Mononuclear cell (primary cell): ENCODE results near the gene ATP13A2. TPM values are rescaled to one million over a fixed set of nuclear protein-coding genes. Genes with fewer than 3 reads are reported as not detected.
"Not testable (repeated sequence)": the region's sequence is repeated elsewhere in the genome, so short reads cannot be mapped to it uniquely, and the experiment has no call there.

Experiments
- H3K27me3 ChIP-seq: 2 replicates; pipeline ENCODE4 v1.6.0; 2011; ENCODE audit warnings: low read length, control low read depth; ENCODE audit not compliant: insufficient read depth
- H3K4me1 ChIP-seq: 2 replicates; pipeline ENCODE4 v1.5.1; 2011; ENCODE audit warnings: mild to moderate bottlenecking, low read length, control low read depth; ENCODE audit not compliant: insufficient read depth
- H3K4me3 ChIP-seq: 2 replicates; pipeline ENCODE4 v1.5.1; 2011; ENCODE audit warnings: mild to moderate bottlenecking, low read length, moderate library complexity
- H3K9me3 ChIP-seq: 2 replicates; pipeline ENCODE4 v1.5.1; 2011; ENCODE audit warnings: low read depth, mild to moderate bottlenecking, control low read depth, low read length
- total RNA-seq: library from RNA; depleted of rRNA; stranded (reverse); fragments of >200 nt; gene quantifications from one replicate; pipeline ENCODE4 v1.2.3, GENCODE V29; 2012

Gene ATP13A2
- total RNA-seq, 1 donor = 15.1 TPM

DNA sequence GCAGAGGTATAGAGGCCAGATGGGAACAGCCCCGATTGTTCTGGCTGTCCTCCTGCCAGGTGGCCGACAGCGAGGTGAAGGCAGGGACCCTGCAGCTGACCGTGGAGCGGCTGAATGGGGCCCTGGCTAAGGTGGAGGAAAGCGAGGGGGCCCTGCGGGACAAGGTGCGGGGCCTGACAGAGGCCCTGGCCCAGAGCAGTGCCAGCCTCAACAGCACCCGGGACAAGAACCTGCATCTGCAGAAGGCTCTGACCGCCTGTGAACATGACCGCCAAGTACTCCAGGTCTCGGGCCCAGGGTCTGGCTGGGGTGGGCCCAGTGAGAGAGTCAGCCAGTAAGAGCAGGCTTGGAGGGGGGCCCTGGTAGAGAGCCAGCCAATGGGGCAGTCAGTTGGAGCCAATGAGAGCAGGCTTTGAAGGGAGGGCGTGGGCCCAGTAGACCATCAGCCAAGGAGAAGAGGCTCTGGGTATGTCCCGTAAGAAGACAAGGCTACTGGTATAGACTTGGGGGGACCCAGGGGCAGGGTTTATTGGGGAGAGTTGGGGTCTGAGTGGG lies 42.6 kb downstream of the ATP13A2 start:
- Histone ChIP-seq H3K27me3 (no peaks in the 10 kb centered on the region), H3K4me3 (no peak overlapping the region), H3K9me3 (no peaks in the 10 kb centered on the region), H3K4me1 (no peaks in the 10 kb centered on the region)

DNA sequence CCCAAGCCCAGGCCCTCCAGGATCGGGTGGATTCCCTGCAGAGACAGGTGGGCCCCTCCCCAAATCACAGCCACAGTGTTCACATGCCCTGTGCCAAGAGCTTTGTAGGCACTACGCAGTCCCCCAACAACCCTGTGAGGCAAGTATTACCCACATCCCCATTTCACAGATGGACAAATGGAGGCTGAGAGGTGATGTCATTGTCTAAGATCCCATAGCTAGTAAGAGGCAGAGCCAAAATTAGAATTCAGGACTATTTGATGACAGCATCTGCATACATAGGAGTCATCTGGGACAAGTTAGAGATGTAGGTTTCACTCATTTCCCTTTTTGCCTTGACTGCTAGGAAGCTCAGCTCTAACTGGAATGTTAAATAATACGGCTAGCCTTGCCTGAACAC lies 43.4 kb downstream of the ATP13A2 start:
- Histone ChIP-seq H3K4me1 (no peaks in the 10 kb centered on the region), H3K4me3 (no peak overlapping the region), H3K27me3 (no peaks in the 10 kb centered on the region), H3K9me3 (no peaks in the 10 kb centered on the region)

DNA sequence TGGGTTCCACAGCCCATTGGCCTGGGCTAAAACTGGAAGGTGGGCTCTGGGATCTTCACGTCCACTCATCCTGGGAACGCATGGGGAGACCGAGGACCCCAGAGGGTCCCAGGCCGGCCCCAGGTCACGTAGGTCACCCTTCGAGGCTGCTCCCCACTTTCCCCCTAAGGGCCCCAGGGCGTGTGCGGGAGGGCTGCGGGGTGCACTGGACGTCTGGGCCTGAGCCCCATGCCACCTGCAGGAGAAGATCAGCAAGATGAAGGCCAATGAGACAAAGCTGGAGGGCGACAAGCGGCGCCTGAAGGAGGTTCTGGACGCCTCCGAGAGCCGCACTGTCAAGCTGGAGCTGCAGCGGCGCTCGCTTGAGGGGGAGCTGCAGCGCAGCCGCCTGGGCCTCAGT lies 43.8 kb downstream of the ATP13A2 start:
- no peaks in the 10 kb centered on the region for H3K27me3 ChIP-seq
- no peak overlapping the region for H3K4me3 ChIP-seq
- no peaks in the 10 kb centered on the region for H3K4me1 ChIP-seq
- no peaks in the 10 kb centered on the region for H3K9me3 ChIP-seq

DNA sequence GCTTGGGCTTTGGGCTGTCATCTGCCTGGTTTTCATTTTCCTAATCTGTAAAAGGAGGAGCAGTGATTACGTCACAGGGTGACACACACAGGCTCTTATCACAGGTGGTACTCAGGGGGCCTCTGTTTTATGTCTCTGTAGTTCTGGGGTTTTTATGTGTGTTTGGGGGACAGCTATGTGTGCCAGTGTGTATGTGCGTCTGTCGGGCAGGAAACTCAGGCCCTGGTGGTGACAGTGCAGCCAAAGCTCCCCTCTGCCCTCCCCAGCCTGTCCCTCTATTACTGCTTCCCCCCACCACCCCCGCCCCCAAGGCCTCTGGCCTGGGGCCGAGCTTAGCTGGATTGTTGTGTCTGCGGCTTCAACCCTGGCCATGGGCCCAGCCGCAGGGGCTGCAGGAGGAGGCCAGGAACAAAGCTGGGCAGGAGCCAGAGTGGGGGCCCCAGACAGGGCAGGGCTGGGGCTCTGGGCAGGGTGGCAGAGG lies 44.6 kb downstream of the ATP13A2 start:
- Histone ChIP-seq H3K4me3 (no peak overlapping the region), H3K4me1 (no peaks in the 10 kb centered on the region), H3K27me3 (no peaks in the 10 kb centered on the region), H3K9me3 (no peaks in the 10 kb centered on the region)

DNA sequence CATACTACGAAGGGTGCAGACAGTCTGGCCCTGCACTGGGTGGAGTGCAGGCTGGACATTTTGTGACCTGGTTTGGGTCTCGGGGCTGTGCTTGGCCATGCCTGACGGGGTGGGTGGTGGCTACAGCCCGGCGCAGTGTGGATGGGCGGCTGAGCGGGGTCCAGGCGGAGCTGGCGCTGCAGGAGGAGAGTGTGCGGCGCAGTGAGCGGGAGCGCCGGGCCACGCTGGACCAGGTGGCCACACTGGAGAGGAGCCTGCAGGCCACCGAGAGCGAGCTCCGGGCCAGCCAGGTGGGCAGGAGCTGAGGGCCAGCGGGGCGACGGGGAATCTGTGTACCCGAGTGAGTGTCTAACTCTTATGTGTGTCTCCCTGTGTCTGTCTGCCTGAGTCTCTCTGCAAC lies 45.4 kb downstream of the ATP13A2 start:
- Histone ChIP-seq H3K4me1 (peaks cover 2% of the 10 kb centered on the region), H3K4me3 (no peak overlapping the region), H3K9me3 (no peaks in the 10 kb centered on the region), H3K27me3 (no peaks in the 10 kb centered on the region)

DNA sequence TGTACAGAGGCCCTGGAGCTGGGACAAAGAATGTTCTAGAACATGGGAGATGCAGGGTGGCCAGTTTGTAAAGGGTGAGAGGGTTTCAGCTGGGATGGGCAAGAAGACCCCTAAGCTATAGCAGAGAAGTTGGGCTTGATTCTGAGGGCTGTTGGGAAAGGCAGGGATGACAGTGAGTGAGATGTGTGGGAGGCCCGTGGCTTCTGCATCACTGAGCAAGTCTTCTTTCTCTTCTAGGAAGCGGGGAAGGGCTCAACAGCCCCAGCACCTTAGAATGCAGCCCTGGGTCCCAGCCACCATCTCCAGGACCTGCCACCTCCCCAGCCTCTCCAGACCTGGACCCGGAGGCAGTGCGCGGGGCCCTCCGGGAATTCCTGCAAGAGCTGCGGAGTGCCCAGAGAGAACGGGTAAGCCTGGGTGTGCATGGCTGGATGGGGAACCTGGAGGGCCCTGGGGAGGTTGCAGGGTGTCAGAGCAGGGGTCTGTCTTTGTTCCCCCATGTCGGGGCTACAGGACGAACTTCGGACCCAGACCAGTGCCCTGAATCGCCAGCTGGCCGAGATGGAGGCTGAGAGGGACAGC lies 46.2 kb downstream of the ATP13A2 start:
- Histone ChIP-seq H3K27me3 (no peaks in the 10 kb centered on the region), H3K9me3 (no peaks in the 10 kb centered on the region), H3K4me1 (peaks cover 6% of the 10 kb centered on the region), H3K4me3 (no peak overlapping the region)

DNA sequence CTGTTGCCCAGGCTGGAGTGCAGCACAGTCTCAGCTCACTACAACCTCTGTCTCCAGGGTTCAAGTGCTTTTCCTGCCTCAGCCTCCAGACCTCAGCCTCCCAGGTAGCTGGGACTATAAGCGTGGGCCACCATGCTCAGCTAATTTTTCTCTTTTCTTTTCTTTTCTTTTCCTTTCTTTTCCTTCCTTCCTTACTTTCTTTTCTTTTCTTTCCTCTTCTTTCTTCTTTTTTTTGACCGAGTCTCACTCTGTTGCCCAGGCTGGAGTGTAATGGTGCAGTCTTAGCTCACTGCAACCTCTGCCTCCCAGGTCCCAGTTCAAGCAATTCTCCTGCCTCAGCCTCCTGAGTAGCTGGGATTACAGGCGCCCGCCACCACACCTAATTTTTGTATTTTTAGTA lies 47.6 kb downstream of the ATP13A2 start:
- H3K9me3 ChIP-seq, H3K4me3 ChIP-seq, H3K4me1 ChIP-seq, H3K27me3 ChIP-seq: not testable (repeated sequence)

DNA sequence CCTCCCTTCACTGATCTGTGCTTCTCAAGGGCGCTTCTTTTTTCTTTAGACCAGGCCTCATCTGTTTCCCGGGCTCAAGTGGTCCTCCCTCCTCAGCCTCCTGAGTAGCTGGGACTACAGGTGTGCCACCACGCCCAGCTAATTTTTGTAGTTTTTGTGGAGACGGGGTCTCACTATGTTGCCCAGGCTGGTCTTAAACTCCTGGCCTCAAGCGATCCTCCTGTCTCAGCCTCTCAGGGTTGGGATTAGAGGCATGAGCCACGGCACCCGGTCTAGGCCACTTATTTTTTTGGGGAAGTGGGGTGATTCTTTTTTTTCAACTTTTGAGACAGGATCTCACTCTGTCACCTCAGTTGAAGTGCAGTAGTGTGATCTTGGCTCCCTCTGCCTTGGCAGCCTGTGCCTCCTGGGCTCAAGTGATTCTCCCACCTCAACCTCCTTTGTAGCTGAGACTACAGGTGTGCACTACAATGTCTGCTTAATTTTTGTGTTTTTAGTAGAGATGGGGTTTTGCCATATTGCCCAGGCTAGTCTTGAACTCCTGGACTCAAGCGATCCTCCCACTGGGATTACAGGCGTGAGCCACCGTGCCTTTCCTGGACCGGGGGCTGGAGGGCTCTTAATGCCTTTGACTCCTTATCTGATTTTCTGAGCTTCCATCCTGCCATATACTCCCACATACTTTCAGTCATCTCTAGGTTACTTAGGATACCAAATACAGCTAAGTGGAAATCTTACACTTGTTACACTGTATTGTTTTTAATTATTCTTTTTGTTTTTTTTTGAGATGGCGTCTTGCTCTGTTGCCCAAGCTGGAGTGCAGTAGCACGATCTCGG lies 50.2 kb downstream of the ATP13A2 start:
- Histone ChIP-seq H3K9me3 (no peaks in the 10 kb centered on the region), H3K4me1 (peaks cover 6% of the 10 kb centered on the region), H3K27me3 (no peaks in the 10 kb centered on the region), H3K4me3 (peak overlapping the region; percentile 32)

DNA sequence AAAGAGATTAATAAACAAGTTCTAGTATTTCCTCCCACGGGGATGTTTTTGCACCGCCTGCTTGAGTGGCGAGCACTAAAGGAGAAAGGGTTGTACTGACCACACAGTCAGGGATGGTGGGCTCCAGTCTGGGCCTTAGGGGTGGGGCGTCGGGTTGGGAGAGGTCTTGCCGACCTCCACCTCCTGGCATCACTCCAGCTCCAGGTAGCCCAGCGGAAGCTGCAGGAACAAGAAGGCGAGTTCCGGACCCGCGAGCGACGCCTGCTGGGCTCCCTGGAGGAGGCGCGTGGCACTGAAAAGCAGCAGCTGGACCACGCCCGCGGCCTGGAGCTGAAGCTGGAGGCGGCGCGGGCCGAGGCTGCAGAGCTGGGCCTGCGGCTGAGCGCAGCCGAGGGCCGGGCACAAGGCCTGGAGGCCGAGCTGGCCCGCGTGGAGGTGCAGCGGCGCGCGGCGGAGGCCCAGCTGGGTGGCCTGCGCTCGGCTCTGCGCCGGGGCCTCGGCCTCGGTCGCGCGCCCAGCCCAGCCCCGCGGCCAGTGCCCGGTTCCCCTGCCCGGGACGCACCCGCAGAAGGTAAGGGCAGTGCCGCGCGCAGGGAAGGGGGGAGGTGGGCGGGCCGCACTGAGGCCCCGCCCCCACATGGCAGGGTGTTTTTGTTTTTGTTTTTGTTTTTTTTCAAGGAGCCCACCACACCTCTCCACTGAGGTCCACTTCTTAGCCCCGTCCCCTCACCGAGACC lies 51.0 kb downstream of the ATP13A2 start:
- Histone ChIP-seq H3K4me3 (peak overlapping the region; percentile 32), H3K4me1 (peaks cover 6% of the 10 kb centered on the region), H3K9me3 (no peaks in the 10 kb centered on the region)

DNA sequence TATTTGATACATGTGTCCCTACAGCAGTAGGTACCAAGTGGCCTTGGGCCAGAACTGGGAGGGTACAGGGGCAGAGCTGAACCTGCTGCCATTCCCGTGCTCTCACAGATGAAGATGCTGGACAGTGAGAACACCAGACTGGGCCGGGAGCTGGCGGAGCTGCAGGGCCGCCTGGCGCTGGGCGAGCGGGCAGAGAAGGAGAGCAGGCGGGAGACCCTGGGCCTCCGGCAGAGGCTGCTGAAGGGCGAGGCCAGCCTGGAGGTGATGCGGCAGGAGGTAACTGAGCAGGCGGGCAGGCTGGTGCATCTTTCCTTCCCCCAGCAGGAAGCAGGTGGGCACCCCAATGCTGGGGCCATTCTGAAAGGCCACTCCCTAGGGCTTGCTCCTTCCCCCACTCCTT lies 53.3 kb downstream of the ATP13A2 start:
- Histone ChIP-seq H3K4me3 (no peak overlapping the region), H3K9me3 (no peaks in the 10 kb centered on the region), H3K4me1 (peaks cover 6% of the 10 kb centered on the region), H3K27me3 (no peaks in the 10 kb centered on the region)

More for the DNA sequence above, 51.0 kb downstream of the ATP13A2 start:
- H3K27me3 ChIP-seq = no peaks in the 10 kb centered on the region

DNA sequence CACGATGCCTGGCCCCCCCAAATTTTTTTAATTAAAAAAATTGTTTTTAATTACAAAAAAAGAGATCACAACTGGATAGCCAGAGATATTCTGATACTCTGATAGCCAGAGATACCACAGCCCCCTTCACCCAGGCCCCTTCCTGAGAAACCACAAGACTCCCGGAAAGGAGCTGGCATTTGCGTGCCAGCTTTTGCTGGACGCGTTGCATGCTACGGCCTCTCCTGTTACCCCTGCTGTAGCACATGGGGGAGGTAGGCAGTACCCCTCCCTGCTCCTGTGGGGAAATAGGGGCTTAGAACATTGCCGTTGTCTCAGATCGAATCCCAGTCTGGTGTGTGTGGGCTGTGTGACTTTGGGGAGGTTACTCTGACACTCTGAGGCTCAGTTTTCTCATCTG lies 54.0 kb downstream of the ATP13A2 start:
- Histone ChIP-seq H3K4me3 (no peak overlapping the region), H3K9me3 (no peaks in the 10 kb centered on the region), H3K27me3 (no peaks in the 10 kb centered on the region), H3K4me1 (peaks cover 6% of the 10 kb centered on the region)

DNA sequence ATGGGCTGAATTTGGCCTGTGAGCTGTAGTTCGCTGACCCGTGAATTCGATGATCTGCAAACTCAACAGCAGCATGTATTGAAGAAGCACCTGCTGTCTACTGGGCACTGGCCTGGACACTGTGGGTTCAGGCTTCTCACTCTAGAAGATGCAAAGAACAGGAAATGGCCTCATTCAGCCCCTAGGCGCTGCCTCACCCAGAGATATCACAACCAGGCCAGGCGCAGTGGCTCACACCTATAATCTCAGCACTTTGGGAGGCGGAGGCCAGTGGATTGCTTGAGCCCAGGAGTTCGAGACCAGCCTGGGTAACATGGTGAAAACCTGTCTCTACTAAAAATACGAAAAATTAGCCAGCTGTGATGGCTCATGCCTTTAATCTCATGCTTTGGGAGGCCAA lies 55.0 kb downstream of the ATP13A2 start:
- H3K4me3 ChIP-seq = no peak overlapping the region
- peaks cover 6% of the 10 kb centered on the region for H3K4me1 ChIP-seq
- H3K27me3 ChIP-seq = no peaks in the 10 kb centered on the region
- H3K9me3 ChIP-seq = no peaks in the 10 kb centered on the region

DNA sequence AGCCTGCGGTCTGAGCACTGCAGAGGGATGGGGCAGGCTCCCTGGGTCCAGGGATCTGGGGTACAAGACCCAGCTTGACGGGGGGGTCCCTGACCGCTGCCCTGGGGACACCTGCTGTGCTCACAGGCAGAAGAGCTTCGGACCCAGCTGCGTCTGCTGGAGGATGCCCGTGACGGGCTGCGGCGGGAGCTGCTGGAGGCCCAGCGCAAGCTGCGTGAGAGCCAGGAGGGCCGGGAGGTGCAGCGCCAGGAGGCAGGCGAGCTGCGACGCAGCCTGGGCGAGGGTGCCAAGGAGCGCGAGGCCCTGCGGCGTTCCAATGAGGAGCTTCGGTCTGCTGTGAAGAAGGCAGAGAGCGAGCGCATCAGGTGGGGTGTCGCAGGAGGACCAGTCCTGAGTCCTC lies 56.5 kb downstream of the ATP13A2 start:
- Histone ChIP-seq H3K27me3 (no peaks in the 10 kb centered on the region), H3K9me3 (no peaks in the 10 kb centered on the region), H3K4me1 (no peaks in the 10 kb centered on the region), H3K4me3 (no peak overlapping the region)

DNA sequence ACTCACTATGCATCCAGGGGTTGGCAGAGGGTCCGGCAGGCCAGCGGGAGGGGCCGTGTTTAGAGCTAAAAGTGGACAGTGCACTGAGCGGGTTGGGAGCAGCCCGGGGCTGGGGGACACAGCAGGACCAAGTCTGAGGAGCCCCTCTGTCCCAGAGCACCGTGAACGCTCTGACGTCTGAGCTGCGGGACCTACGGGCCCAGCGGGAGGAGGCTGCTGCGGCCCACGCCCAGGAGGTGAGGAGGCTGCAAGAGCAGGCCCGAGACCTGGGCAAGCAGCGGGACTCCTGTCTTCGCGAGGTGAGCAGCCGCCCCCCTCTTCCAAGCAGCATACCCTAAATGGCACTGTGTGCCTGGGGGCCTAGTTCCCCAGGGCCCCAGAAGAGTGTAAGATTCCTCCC lies 57.1 kb downstream of the ATP13A2 start:
- no peaks in the 10 kb centered on the region for H3K9me3 ChIP-seq
- no peaks in the 10 kb centered on the region for H3K4me1 ChIP-seq
- no peaks in the 10 kb centered on the region for H3K27me3 ChIP-seq
- no peak overlapping the region for H3K4me3 ChIP-seq

DNA sequence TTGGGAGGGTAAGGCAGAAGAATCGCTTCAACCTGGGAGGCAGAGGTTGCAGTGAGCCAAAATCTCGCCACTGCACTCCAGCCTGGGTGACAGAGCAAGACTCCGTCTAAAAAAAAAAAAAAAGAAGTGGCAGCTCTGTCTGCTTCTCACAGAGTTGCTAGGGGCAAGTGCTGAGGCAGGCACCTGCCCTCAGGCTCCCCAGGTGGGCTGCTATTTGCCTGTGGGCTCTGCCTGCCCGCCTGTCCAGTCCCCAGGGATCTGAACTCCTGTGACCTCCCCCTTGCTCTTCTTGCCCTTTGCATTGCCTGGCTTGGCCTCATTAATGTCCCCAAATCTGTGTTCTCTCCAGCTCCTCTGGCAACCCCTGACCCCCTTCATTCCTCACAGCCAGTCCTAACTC lies 59.4 kb downstream of the ATP13A2 start:
- not testable (repeated sequence) for H3K4me3 ChIP-seq, H3K4me1 ChIP-seq, H3K9me3 ChIP-seq, H3K27me3 ChIP-seq
